H1 (cell line): ENCODE results near the gene TARS2. TPM values are rescaled to one million over a fixed set of nuclear protein-coding genes. Genes with fewer than 3 reads are reported as not detected.

Experiments
- CTCF ChIA-PET: fragments of 300-600 bp; sonication (Branson Sonifier 250); formaldehyde crosslinking; loops from one replicate; lab custom pipeline; 2021; ENCODE audit not compliant: partially characterized antibody; lab: Charles Lee
- POLR2A ChIA-PET: fragments of 300-600 bp; sonication (Branson Sonifier 250); formaldehyde crosslinking; loops from one replicate; lab custom pipeline; 2021; ENCODE audit warnings: inconsistent platforms; ENCODE audit not compliant: partially characterized antibody; lab: Charles Lee
- DNase-seq, 2 experiments: peaks; one replicate each; pipeline versions ENCODE4 v3.0.0 to v3.0.0-alpha.2; 2010 to 2022; ENCODE audit warnings: low spot score in 2 of 2, low read depth in 1 of 2, mixed read lengths in 1 of 2
- FAIRE-seq: peaks from 2 replicates; lab custom pipeline; 2011; peaks lifted over from hg19 to GRCh38; lab: Jason Lieb, UNC
- H2AFZ ChIP-seq: 2 replicates; pipeline ENCODE4 v1.8.1; 2012; ENCODE audit warnings: low read length, inconsistent platforms
- H2AK5ac ChIP-seq: 2 replicates; pipeline ENCODE4 v1.6.1; 2013; ENCODE audit warnings: low read depth, low read length
- H2BK120ac ChIP-seq: replicated peaks from 2 replicates; pipeline ENCODE3; 2013; ENCODE audit warnings: low read depth, low read length, inconsistent platforms
- H2BK12ac ChIP-seq: 2 replicates; pipeline ENCODE4 v1.6.1; 2013; ENCODE audit warnings: low read depth, low read length
- H2BK15ac ChIP-seq: 2 replicates; pipeline ENCODE4 v1.6.1; 2013; ENCODE audit warnings: low read length
- H2BK20ac ChIP-seq: 2 replicates; pipeline ENCODE4 v1.6.1; 2013; ENCODE audit warnings: low read length
- H2BK5ac ChIP-seq: 2 replicates; pipeline ENCODE4 v1.6.1; 2013; ENCODE audit warnings: low read depth, low read length
- H3K14ac ChIP-seq: 2 replicates; pipeline ENCODE4 v1.6.1; 2013; ENCODE audit warnings: inconsistent platforms; ENCODE audit not compliant: insufficient read length
- H3K18ac ChIP-seq: 2 replicates; pipeline ENCODE4 v1.6.1; 2013; ENCODE audit warnings: low read length; ENCODE audit errors: extremely low read depth
- H3K23ac ChIP-seq: 2 replicates; pipeline ENCODE4 v1.6.1; 2013; ENCODE audit warnings: inconsistent platforms; ENCODE audit not compliant: insufficient read length
- H3K23me2 ChIP-seq: 2 replicates; pipeline ENCODE4 v1.6.1; 2013; ENCODE audit warnings: low read depth, low read length
- H3K27ac ChIP-seq: 2 replicates; pipeline ENCODE4 v1.6.1; 2011; ENCODE audit warnings: low read depth, low read length, inconsistent platforms
- H3K27me3 ChIP-seq, 4 experiments: replicated peaks in 1 of 4; 1 replicate in 1 of 4; 2 replicates in 3 of 4; pipeline versions ENCODE4 v1.6.1 to v1.8.1; 2011 to 2013; ENCODE audit warnings: low read length in 3 of 4, mild to moderate bottlenecking in 3 of 4, inconsistent platforms in 2 of 4, mixed read lengths in 2 of 4, moderate library complexity in 1 of 4; ENCODE audit not compliant: control insufficient read depth in 3 of 4, insufficient read depth in 3 of 4; ENCODE audit errors: extremely low read depth in 1 of 4
- H3K36me3 ChIP-seq, 4 experiments: 2 replicates each; pipeline versions ENCODE4 v1.6.1 to v1.8.1; 2011 to 2013; ENCODE audit warnings: mild to moderate bottlenecking in 4 of 4, low read length in 3 of 4, moderate library complexity in 2 of 4, control low read depth in 1 of 4, inconsistent platforms in 1 of 4; ENCODE audit not compliant: insufficient read depth in 4 of 4, control insufficient read depth in 2 of 4
- H3K4ac ChIP-seq: replicated peaks from 2 replicates; pipeline ENCODE3; 2013; ENCODE audit warnings: low read length, low read depth, mixed read lengths, inconsistent platforms; ENCODE audit not compliant: insufficient read length
- H3K4me1 ChIP-seq, 4 experiments: replicated peaks in 1 of 4; 1 replicate in 1 of 4; 2 replicates in 3 of 4; pipeline versions ENCODE4 v1.6.1 to v1.8.1; 2011 to 2013; ENCODE audit warnings: low read length in 3 of 4, inconsistent platforms in 2 of 4, mixed read lengths in 1 of 4; ENCODE audit not compliant: insufficient read depth in 4 of 4, control insufficient read depth in 3 of 4
- H3K4me2 ChIP-seq, 2 experiments: 2 replicates each; pipeline versions ENCODE4 v1.6.1 to v1.8.1; 2011 to 2013; ENCODE audit warnings: low read depth in 2 of 2, low read length in 2 of 2, control low read depth in 1 of 2, inconsistent platforms in 1 of 2, mild to moderate bottlenecking in 1 of 2; ENCODE audit not compliant: insufficient read depth in 1 of 2
- H3K4me3 ChIP-seq, 4 experiments: fragments of 200-600, 300-600 bp in 1 of 4; sonication (generic), shearing (Covaris generic), sonication (Bioruptor Twin) in 1 of 4; 2 replicates each; pipeline versions ENCODE4 v1.5.1 to v1.8.1; 2011 to 2016; ENCODE audit warnings: low read length in 4 of 4, low read depth in 3 of 4, control low read depth in 2 of 4, inconsistent platforms in 2 of 4, mild to moderate bottlenecking in 2 of 4, mixed read lengths in 1 of 4, moderate library complexity in 1 of 4; ENCODE audit not compliant: insufficient read depth in 2 of 4; ENCODE audit errors: extremely low read depth in 1 of 4
- H3K56ac ChIP-seq: replicated peaks from 2 replicates; pipeline ENCODE3; 2013; ENCODE audit warnings: low read depth, mild to moderate bottlenecking, mixed read lengths, low read length, inconsistent platforms; ENCODE audit not compliant: insufficient read length
- H3K79me1 ChIP-seq: 2 replicates; pipeline ENCODE4 v1.6.1; 2013; ENCODE audit warnings: low read depth, low read length, control low read depth
- H3K79me2 ChIP-seq, 2 experiments: 2 replicates each; pipeline versions ENCODE4 v1.6.1 to v1.8.1; 2012 to 2013; ENCODE audit warnings: low read length in 2 of 2, mild to moderate bottlenecking in 2 of 2, inconsistent platforms in 1 of 2; ENCODE audit not compliant: insufficient read depth in 2 of 2, control insufficient read depth in 1 of 2
- H3K9ac ChIP-seq, 4 experiments: replicated peaks in 1 of 4; 1 replicate in 1 of 4; 2 replicates in 3 of 4; pipeline versions ENCODE4 v1.6.1 to v1.8.1; 2011 to 2013; ENCODE audit warnings: low read depth in 3 of 4, low read length in 3 of 4, control low read depth in 2 of 4, mild to moderate bottlenecking in 2 of 4, moderate library complexity in 2 of 4, inconsistent platforms in 1 of 4; ENCODE audit errors: extremely low read depth in 1 of 4
- H3K9me3 ChIP-seq, 2 experiments: 2 replicates each; pipeline versions ENCODE4 v1.6.1 to v1.8.1; 2012 to 2013; ENCODE audit warnings: mild to moderate bottlenecking in 2 of 2, moderate library complexity in 2 of 2, control low read depth in 1 of 2, inconsistent platforms in 1 of 2, low read depth in 1 of 2, low read length in 1 of 2, mixed read lengths in 1 of 2; ENCODE audit not compliant: insufficient read depth in 2 of 2
- H4K20me1 ChIP-seq, 2 experiments: replicated peaks in 1 of 2; 2 replicates each; pipeline versions ENCODE3 to v1.8.1; 2011 to 2013; ENCODE audit warnings: inconsistent platforms in 2 of 2, low read length in 2 of 2, mild to moderate bottlenecking in 1 of 2; ENCODE audit not compliant: insufficient read depth in 2 of 2, control insufficient read depth in 1 of 2
- H4K5ac ChIP-seq: 2 replicates; pipeline ENCODE4 v1.6.1; 2013; ENCODE audit warnings: low read length, low read depth, mixed read lengths, inconsistent platforms; ENCODE audit not compliant: insufficient read length
- H4K8ac ChIP-seq: 2 replicates; pipeline ENCODE4 v1.8.0; 2013; ENCODE audit warnings: mild to moderate bottlenecking, moderate library complexity, low read length, inconsistent platforms; ENCODE audit not compliant: insufficient read depth; ENCODE audit errors: extremely low read depth
- H4K91ac ChIP-seq: replicated peaks from 2 replicates; pipeline ENCODE3; 2013; ENCODE audit warnings: low read length, mixed read lengths, inconsistent platforms; ENCODE audit not compliant: insufficient read length
- BACH1 ChIP-seq: IDR thresholded peaks from 2 replicates; pipeline ENCODE4 v1.6.1; 2012; ENCODE audit warnings: low read length, improper control_type of control experiment
- BRCA1 ChIP-seq: IDR thresholded peaks from 2 replicates; pipeline ENCODE4 v1.6.1; 2012; ENCODE audit warnings: low read depth, low read length, improper control_type of control experiment
- CREB1 ChIP-seq: IDR thresholded peaks from 2 replicates; pipeline ENCODE4 v1.6.1; 2012; ENCODE audit warnings: inconsistent platforms
- EGR1 ChIP-seq: IDR thresholded peaks from 2 replicates; pipeline ENCODE4 v1.6.1; 2011; ENCODE audit warnings: low read depth, low read length, borderline replicate concordance
- EP300 ChIP-seq, 2 experiments: IDR thresholded peaks; 1 replicate in 1 of 2; 2 replicates in 1 of 2; pipeline ENCODE4 v1.6.1; 2011 to 2012; ENCODE audit warnings: low read depth in 2 of 2, low read length in 2 of 2, mild to moderate bottlenecking in 2 of 2, borderline replicate concordance in 1 of 2, inconsistent platforms in 1 of 2, moderate library complexity in 1 of 2
- GABPA ChIP-seq: IDR thresholded peaks from 2 replicates; pipeline ENCODE4 v1.6.1; 2011; ENCODE audit warnings: mild to moderate bottlenecking, low read length, moderate library complexity, borderline replicate concordance; ENCODE audit not compliant: insufficient read depth
- JUN ChIP-seq: IDR thresholded peaks from 2 replicates; pipeline ENCODE4 v1.6.1; 2011; ENCODE audit warnings: low read depth, mild to moderate bottlenecking, improper control_type of control experiment, low read length
- POU5F1 ChIP-seq: IDR thresholded peaks from 2 replicates; pipeline ENCODE4 v1.6.1; 2011; ENCODE audit warnings: low read depth, mild to moderate bottlenecking, low read length, moderate library complexity
- RNF2 ChIP-seq: fragments of 200-900, 300-1000 bp; sonication (generic); IDR thresholded peaks from 2 replicates; pipeline ENCODE4 v1.7.1; 2016; ENCODE audit warnings: borderline replicate concordance, low read depth, mild to moderate bottlenecking, antibody characterized with exemption, low read length; ENCODE audit not compliant: poor library complexity, severe bottlenecking; ENCODE audit errors: missing control alignments
- SP1 ChIP-seq: IDR thresholded peaks from 2 replicates; pipeline ENCODE4 v1.6.1; 2011; ENCODE audit warnings: low read depth, low read length
- SP2 ChIP-seq: IDR thresholded peaks from 2 replicates; pipeline ENCODE4 v1.6.1; 2012; ENCODE audit warnings: mild to moderate bottlenecking, low read length, inconsistent platforms
- SUZ12 ChIP-seq: fragments of 200-600 bp; sonication (generic); IDR thresholded peaks from 2 replicates; pipeline ENCODE4 v1.6.1; 2012; ENCODE audit warnings: mild to moderate bottlenecking, inconsistent platforms, low read length, moderate library complexity, mixed read lengths
- TAF7 ChIP-seq: optimal IDR thresholded peaks from 2 replicates; pipeline ENCODE3; 2011; ENCODE audit warnings: low read depth, mild to moderate bottlenecking, inconsistent platforms, low read length, moderate library complexity, borderline replicate concordance
- TCF12 ChIP-seq: IDR thresholded peaks from 2 replicates; pipeline ENCODE4 v1.6.1; 2011; ENCODE audit warnings: low read depth, mild to moderate bottlenecking, low read length
- YY1 ChIP-seq: IDR thresholded peaks from 2 replicates; pipeline ENCODE4 v1.6.1; 2011; ENCODE audit warnings: low read depth, mild to moderate bottlenecking, low read length
- WGBS, 2 experiments: shearing (Covaris generic) in 1 of 2; methylation state at CpG; one replicate each; pipeline versions ENCODE4 v1.1.6 to v1.1.7; 2013 to 2015; ENCODE audit warnings: low lambda C conversion rate in 2 of 2, mixed read lengths in 2 of 2, inconsistent platforms in 1 of 2, low coverage in 1 of 2, missing lambda C conversion rate in 1 of 2; ENCODE audit not compliant: insufficient replicate concordance in 2 of 2, insufficient coverage in 1 of 2, insufficient read length in 1 of 2; ENCODE audit errors: extremely low coverage in 1 of 2, missing lambda C conversion rate in 1 of 2; 5-methylcytosine and 5-hydroxymethylcytosine counted together
- polyA plus RNA-seq, 7 experiments: library from polyadenylated mRNA; depleted of rRNA in 3 of 7; stranded (reverse) in 5 of 7; unstranded in 2 of 7; fragments of >200 nt in 5 of 7; fragments of 200-250 nt in 2 of 7; gene quantifications; 1 replicate in 5 of 7; 2 replicates in 1 of 7; 4 replicates in 1 of 7; pipeline versions ENCODE4 v1.2.1 to v1.2.3, GENCODE V29; 2011 to 2013; ENCODE audit warnings: missing spikeins in 2 of 7, mixed read lengths in 2 of 7
- total RNA-seq: library from RNA; stranded (reverse); fragmentation: NEBNext Ultra II Directional; extraction: Animal tissue kit (Norgen Biotek cat#: 25700); gene quantifications from 2 replicates; pipeline ENCODE4 v1.2.1, GENCODE V29; 2021

TARS2 gene
- total and polyA plus RNA-seq, 2 of the 8 experiments (the other 6 are each of a cell fraction or from before 2014, with no cell fraction given), result 38.9 to 39.1 TPM

DNA sequence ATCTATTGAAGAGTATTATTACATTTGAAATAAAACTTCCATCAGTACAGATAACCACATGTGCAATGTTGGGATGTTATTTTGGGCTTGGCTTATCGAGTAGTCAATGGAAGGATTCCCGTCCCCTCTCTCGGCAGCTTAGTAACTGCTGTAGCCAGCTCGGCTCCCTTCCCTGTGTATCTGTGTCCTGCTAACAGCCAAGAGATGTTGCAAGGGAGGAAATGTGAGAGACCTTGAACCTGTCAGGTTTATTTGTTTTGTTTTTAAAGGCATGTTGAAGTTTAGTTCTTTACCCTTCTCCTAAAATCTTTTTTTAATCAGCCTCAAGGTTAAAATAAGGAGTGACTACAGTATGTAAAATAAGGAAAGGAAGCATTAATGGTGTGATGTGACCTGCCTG is 13.6 kb upstream of the TARS2 start:
- no peak overlapping the region for H2AK5ac ChIP-seq
- no peak overlapping the region for H2BK120ac ChIP-seq
- no peak for TF ChIP-seq CREB1
- no peak for TF ChIP-seq TAF7
- TF ChIP-seq TCF12, result no peak
- TF ChIP-seq EP300 (IDR thresholded peaks at IDR 0.05; ENCODE audit: borderline replicate concordance in 1 of 2, low read depth in 2 of 2, low read length in 2 of 2), result no peak
- TF ChIP-seq EGR1, result no peak
- TF ChIP-seq POU5F1, result no peak
- no peak for TF ChIP-seq SUZ12
- no peak for TF ChIP-seq SP1
- no peak for TF ChIP-seq BACH1
- no peak for TF ChIP-seq JUN
- TF ChIP-seq RNF2, result no peak
- no peak for TF ChIP-seq GABPA
- TF ChIP-seq SP2, result no peak
- TF ChIP-seq YY1, result no peak
- TF ChIP-seq BRCA1, result no peak

More for the DNA sequence above, 13.6 kb upstream of the TARS2 start:
- Histone ChIP-seq H3K9me3 (no peaks in the 10 kb centered on the region), H3K4me1 (peaks cover 0 to 8% (median 4%) of the 10 kb centered on the region in 4 experiments; a peak in 4 of 7 replicates), H4K8ac (no peak overlapping the region), H3K27me3 (no peaks in the 10 kb centered on the region), H3K79me1 (no peaks in the 10 kb centered on the region), H4K5ac (no peak overlapping the region), H3K56ac (no peak overlapping the region), H3K18ac (no peak overlapping the region), H3K36me3 (peaks cover 15 to 29% (median 20%) of the 10 kb centered on the region in 4 experiments), H2AFZ (no peak overlapping the region), H2BK20ac (no peak overlapping the region), H4K20me1 (peaks cover 0 to 2% of the 10 kb centered on the region in 2 experiments), H3K23me2 (no peaks in the 10 kb centered on the region), H4K91ac (no peak overlapping the region), H2BK5ac (no peak overlapping the region), H3K4ac (no peak overlapping the region), H2BK12ac (no peak overlapping the region), H3K14ac (no peak overlapping the region), H2BK15ac (no peak overlapping the region), H3K4me2 (no peak overlapping the region), H3K23ac (no peak overlapping the region), H3K4me3 (no peak overlapping the region), H3K27ac (no peak overlapping the region), H3K79me2 (no peaks in the 10 kb centered on the region), H3K9ac (peak overlapping the region in 1 of 4 experiments; percentile 25; a peak in 2 of 7 replicates)
- no peak for FAIRE-seq
- POLR2A ChIA-PET, result interaction anchor here (1.4 kb wide), 1 partner anchor 12 kb away, joined by 3 read pairs; no protein-coding TSS in a partner anchor
- CTCF ChIA-PET, result no interaction called here
- WGBS, 2 experiments, result 97% methylated on average over 4 of the region's 4 CpGs; no CpG with 5 or more reads in 1 of the 2 experiments
- DNase-seq, result no peak
